SK-N-SH treated with all-trans-retinoic acid at 6 μM for 48 hours (cell line): ENCODE results near the gene GTF2F1.

ENCODE experiments used
- ATAC-seq: fragments of 200-7000 bp; cut with Tn5 transposase; 3 replicates; pipeline ENCODE4 v1.9.1; 2020; ENCODE audit warnings: mild to moderate bottlenecking, moderate library complexity
- ARNTL ChIP-seq: fragments of 450-650 bp; formaldehyde crosslinking; IDR thresholded peaks from 2 replicates; pipeline ENCODE4 v1.5.0; 2020; ENCODE audit warnings: low read depth, mild to moderate bottlenecking, moderate library complexity, borderline replicate concordance
- CREB5 ChIP-seq: fragments of 250-450 bp; sonication (Bioruptor Pico); IDR thresholded peaks from 2 replicates; pipeline ENCODE4 v1.5.1; 2020; ENCODE audit warnings: low read depth, mild to moderate bottlenecking, moderate library complexity
- CSDC2 ChIP-seq: fragments of 250-450 bp; sonication (Bioruptor Pico); IDR thresholded peaks from 2 replicates; pipeline ENCODE4 v1.5.0; 2020; ENCODE audit warnings: mild to moderate bottlenecking, moderate library complexity
- CSRNP3 ChIP-seq: fragments of 250-450 bp; sonication (Bioruptor Pico); IDR thresholded peaks from 2 replicates; pipeline ENCODE4 v1.5.1; 2021; ENCODE audit warnings: mild to moderate bottlenecking, moderate library complexity
- GLIS3 ChIP-seq: fragments of 250-450 bp; sonication (Bioruptor Pico); IDR thresholded peaks from 2 replicates; pipeline ENCODE4 v1.5.0; 2020; ENCODE audit warnings: mild to moderate bottlenecking, moderate library complexity
- ISL1 ChIP-seq: fragments of 250-450 bp; sonication (Bioruptor Pico); IDR thresholded peaks from 2 replicates; pipeline ENCODE4 v2.1.2; 2022; ENCODE audit warnings: mild to moderate bottlenecking, moderate library complexity
- OSR1 ChIP-seq: fragments of 250-450 bp; sonication (Bioruptor Pico); IDR thresholded peaks from 2 replicates; pipeline ENCODE4 v1.8.0; 2022; ENCODE audit warnings: moderate library complexity, mild to moderate bottlenecking, inconsistent platforms
- PATZ1 ChIP-seq: fragments of 250-450 bp; sonication (Bioruptor Pico); IDR thresholded peaks from 2 replicates; pipeline ENCODE4 v1.8.0; 2020; ENCODE audit warnings: mild to moderate bottlenecking, moderate library complexity, borderline replicate concordance
- POU6F1 ChIP-seq: fragments of 250-450 bp; sonication (Bioruptor Pico); IDR thresholded peaks from 2 replicates; pipeline ENCODE4 v1.8.0; 2021; ENCODE audit warnings: low read depth, mild to moderate bottlenecking, moderate library complexity, borderline replicate concordance
- PPARA ChIP-seq: fragments of 250-450 bp; sonication (Bioruptor Pico); IDR thresholded peaks from 2 replicates; pipeline ENCODE4 v1.5.0; 2020; ENCODE audit warnings: mild to moderate bottlenecking, borderline replicate concordance
- RARB ChIP-seq: fragments of 250-450 bp; sonication (Bioruptor Pico); IDR thresholded peaks from 2 replicates; pipeline ENCODE4 v1.8.0; 2021; ENCODE audit warnings: mild to moderate bottlenecking, moderate library complexity
- SNAI2 ChIP-seq: fragments of 250-450 bp; sonication (Bioruptor Pico); IDR thresholded peaks from 2 replicates; pipeline ENCODE4 v1.5.0; 2020; ENCODE audit warnings: mild to moderate bottlenecking, moderate library complexity
- TCF4 ChIP-seq: fragments of 250-450 bp; sonication (Bioruptor Pico); IDR thresholded peaks from 2 replicates; pipeline ENCODE4 v1.8.0; 2021; ENCODE audit warnings: mild to moderate bottlenecking, moderate library complexity, borderline replicate concordance
- TOX ChIP-seq: fragments of 250-450 bp; sonication (Bioruptor Pico); IDR thresholded peaks from 2 replicates; pipeline ENCODE4 v1.8.0; 2021; ENCODE audit warnings: mild to moderate bottlenecking, moderate library complexity, borderline replicate concordance
- ZC3H10 ChIP-seq: fragments of 250-450 bp; sonication (Bioruptor Pico); IDR thresholded peaks from 2 replicates; pipeline ENCODE4 v1.5.1; 2021; ENCODE audit warnings: mild to moderate bottlenecking, moderate library complexity
- ZFP30 ChIP-seq: fragments of 450-650 bp; formaldehyde crosslinking; IDR thresholded peaks from 2 replicates; pipeline ENCODE4 v1.5.0; 2022; ENCODE audit warnings: mild to moderate bottlenecking, moderate library complexity
- ZNF565 ChIP-seq: fragments of 450-650 bp; formaldehyde crosslinking; conservative IDR thresholded peaks from 2 replicates; pipeline ENCODE4 v1.5.0; 2020; ENCODE audit warnings: low read depth, mild to moderate bottlenecking, moderate library complexity
- ZNF70 ChIP-seq: fragments of 450-650 bp; formaldehyde crosslinking; IDR thresholded peaks from 2 replicates; pipeline ENCODE4 v1.5.0; 2020; ENCODE audit warnings: mild to moderate bottlenecking, moderate library complexity
- ZNF8 ChIP-seq: fragments of 450-650 bp; formaldehyde crosslinking; IDR thresholded peaks from 2 replicates; pipeline ENCODE4 v1.5.0; 2020; ENCODE audit warnings: mild to moderate bottlenecking, moderate library complexity

The GTF2F1 gene

GRCh38 chr19:6413721-6414643 is 21.0 kb upstream of the GTF2F1 start:
- ATAC-seq, result no peak
- TF ChIP-seq CREB5 (CRISPR knock-in tag) (no peak), ZNF565 (CRISPR knock-in tag) (no peak), CSRNP3 (CRISPR knock-in tag) (no peak), ARNTL (CRISPR knock-in tag) (no peak), RARB (CRISPR knock-in tag) (no peak), TCF4 (CRISPR knock-in tag) (no peak)

GRCh38 chr19:6413291-6413690 is 20.3 kb upstream of the GTF2F1 start:
- no peak for ATAC-seq
- no peak for TF ChIP-seq SNAI2 (CRISPR knock-in tag)
- TF ChIP-seq, all 23 proteins: peak for 0

- no peak for TF ChIP-seq ZC3H10 (CRISPR knock-in tag)
- ATAC-seq, result peak; percentile 71
These were observed 19.6 kb upstream of the GTF2F1 start for GRCh38 chr19:6412447-6413091.

GRCh38 chr19:6412061-6412446 is 19.1 kb upstream of the GTF2F1 start:
- TF ChIP-seq CREB5 (CRISPR knock-in tag), result no peak
- TF ChIP-seq ARNTL (CRISPR knock-in tag), result no peak
- TF ChIP-seq ZFP30 (CRISPR knock-in tag), result no peak
- TF ChIP-seq TOX (CRISPR knock-in tag), result no peak
- no peak for TF ChIP-seq CSDC2 (CRISPR knock-in tag)
- no peak for TF ChIP-seq CSRNP3 (CRISPR knock-in tag)
- TF ChIP-seq ZNF8, result no peak
- no peak for TF ChIP-seq ZNF70
- no peak for TF ChIP-seq PPARA
- no peak for TF ChIP-seq GLIS3 (CRISPR knock-in tag)
- TF ChIP-seq TCF4 (CRISPR knock-in tag), result no peak
- TF ChIP-seq OSR1 (CRISPR knock-in tag), result no peak
- TF ChIP-seq SNAI2 (CRISPR knock-in tag), result no peak
- TF ChIP-seq ISL1, result no peak
- TF ChIP-seq ZNF565 (CRISPR knock-in tag), result no peak
- TF ChIP-seq POU6F1 (CRISPR knock-in tag), result no peak
- no peak for TF ChIP-seq PATZ1 (CRISPR knock-in tag)
- no peak for TF ChIP-seq ZC3H10 (CRISPR knock-in tag)
- TF ChIP-seq, all 23 proteins: peak for 0
- ATAC-seq, result peak; percentile 23
